NCI-H1930 (cell line): ENCODE results near the gene KRTAP5-6.
A peak's percentile ranks its signal among the peaks of the same experiment; 100 is the strongest.

Source experiments
- DNase-seq, 2 experiments: peaks; one replicate each; lab custom pipeline; 2025; lab: John Stamatoyannopoulos, UW

The KRTAP5-6 gene

DNA sequence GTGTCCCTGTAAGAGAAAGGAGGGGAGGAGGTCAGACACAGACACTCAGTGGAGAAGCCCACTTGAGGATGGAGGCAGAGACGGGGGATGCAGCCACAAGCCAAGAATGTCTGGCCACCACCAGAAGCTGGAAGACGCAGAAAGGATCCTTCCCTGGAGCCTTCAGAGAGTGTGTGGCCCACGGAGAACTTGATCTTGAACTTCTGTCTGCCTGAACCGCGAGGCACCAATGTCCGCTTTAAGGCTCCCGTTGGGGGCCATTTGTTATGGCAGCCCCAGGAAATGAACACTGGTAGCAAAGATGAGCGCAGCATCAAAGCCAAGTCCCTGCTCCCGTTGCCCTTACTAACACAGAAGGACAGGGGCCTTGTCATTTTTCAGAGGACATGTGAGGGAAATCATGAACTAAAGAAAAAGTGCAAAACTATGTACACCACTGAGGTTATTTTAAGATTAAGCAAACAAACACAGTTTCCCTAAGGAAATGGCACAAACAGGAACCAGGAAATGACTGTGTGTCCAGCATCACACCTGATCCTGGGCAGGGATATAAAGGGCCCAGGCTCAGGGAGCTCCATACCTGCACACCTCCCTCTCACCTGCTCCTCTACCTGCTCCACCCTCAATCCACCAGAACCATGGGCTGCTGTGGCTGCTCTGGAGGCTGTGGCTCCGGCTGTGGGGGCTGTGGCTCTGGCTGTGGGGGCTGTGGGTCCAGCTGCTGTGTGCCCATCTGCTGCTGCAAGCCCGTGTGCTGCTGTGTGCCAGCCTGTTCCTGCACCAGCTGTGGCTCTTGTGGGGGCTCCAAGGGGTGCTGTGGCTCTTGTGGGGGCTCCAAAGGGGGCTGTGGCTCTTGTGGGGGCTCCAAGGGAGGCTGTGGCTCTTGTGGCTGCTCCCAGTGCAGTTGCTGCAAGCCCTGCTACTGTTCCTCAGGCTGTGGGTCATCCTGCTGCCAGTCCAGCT, at the start of gene KRTAP5-6:
TSS of gene KRTAP5-6 (plus strand) at position 588 of the 963 bp plus-strand sequence. CDS start at position 639, 51 bp downstream.
- DNase-seq: no peak

DNA sequence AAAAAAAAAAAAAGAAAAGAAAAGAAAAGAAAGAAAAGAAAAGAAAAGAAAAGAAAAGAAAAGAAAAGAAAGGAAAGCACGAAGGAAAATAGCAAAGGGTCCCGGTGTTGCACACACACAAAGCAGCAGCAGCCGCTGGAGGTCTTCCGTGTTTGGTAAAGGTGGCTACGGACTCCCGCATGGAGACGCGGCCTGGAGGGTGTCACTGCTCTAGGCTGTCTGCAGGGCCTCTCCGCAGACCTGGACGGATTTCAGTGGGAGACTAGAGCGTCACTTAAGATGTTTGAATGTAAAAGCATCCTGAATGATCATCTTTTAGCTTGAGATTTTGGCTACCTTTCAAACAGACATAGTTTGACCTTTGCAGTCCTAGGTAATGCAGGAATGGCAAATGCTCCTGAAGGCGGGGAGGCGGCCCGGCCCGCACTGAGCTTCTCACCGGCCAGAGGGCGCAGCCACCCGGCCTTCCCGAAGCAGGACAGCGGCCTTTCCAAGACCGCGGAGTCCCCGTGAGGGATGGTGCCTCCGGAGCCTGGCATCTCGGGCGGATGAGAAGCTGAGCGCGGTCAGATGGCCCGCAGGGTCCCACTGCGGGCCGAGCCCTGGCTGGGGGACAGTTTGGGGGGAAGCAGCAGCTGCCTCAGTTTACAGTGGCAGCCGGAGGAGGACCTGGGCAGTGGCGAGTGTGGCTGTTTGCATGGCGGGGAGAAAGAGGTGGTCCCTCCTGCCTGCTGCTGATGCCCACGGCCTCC, 48.9 kb upstream of the KRTAP5-6 start:
- DNase-seq: no peak

DNA sequence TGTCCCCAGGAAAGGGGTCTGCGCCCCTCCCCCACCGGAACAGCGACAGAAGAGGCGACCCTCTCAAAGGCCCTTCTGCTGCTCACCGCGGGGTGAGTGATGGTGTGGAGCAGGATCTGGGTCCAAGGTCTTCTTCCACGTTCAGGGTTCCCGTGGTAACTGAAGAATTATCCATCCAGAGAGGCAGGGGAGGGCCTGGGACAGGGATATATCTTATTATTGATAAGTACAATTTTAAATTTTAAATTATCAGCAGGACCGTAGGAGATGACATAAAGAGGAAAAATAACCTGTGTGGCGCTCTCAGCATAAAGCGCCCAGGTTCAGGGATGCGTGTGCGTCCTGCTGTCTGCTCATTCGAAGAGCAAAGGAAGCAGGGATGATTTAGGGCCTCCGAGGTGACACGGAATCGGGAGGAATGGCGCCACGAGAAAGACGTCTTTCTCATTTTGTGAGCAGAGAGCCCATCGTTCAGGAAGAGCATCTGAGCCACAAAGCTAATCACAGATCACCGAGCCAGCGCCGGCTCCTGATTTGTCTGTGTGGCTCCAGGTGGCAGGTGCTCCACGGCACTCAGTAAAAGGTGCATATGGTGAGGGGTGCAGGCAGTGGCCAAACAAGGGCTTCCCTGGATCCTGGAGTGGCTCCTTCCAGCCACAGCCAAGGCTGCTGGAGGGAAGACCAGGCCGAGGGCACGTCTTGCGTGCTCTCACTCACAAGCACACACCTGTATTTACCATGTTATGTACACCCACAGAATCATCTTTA, 48.2 kb upstream of the KRTAP5-6 start:
- no peak for DNase-seq

- no peak for DNase-seq
Measured at GRCh38 chr11:1650034-1650917, 46.7 kb upstream of the KRTAP5-6 start.

DNA sequence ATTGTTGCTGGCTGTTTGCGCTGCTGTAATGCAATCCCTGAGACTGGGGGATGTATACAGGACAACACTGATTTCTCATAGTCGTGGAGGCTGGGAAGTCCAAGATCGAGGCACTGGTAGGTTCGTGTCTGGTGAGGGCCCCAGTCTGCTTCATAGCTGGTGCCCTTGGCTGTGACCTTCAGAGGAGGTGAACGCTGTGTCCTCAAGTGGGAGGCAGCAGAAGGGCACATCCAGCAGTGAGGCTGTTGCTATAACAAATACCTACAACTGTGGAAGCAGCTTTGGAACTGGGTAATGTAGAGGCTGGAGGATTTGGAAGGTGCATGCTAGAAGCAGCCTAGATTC, 46.1 kb upstream of the KRTAP5-6 start:
- DNase-seq: no peak

- no peak for DNase-seq
Measured at GRCh38 chr11:1651411-1651980, 45.5 kb upstream of the KRTAP5-6 start.

GRCh38 chr11:1652026-1652425, 45.0 kb upstream of the KRTAP5-6 start:
- no peak for DNase-seq

- no peak for DNase-seq
Measured at GRCh38 chr11:1652442-1652770, 44.6 kb upstream of the KRTAP5-6 start.

GRCh38 chr11:1652771-1653540, 44.0 kb upstream of the KRTAP5-6 start:
- peak; percentile 18 to 37 for DNase-seq

GRCh38 chr11:1653541-1654387, 43.2 kb upstream of the KRTAP5-6 start:
- no peak for DNase-seq

- DNase-seq: no peak
Measured at GRCh38 chr11:1654388-1655167, 42.4 kb upstream of the KRTAP5-6 start.

GRCh38 chr11:1655168-1656060, 41.6 kb upstream of the KRTAP5-6 start:
- DNase-seq: no peak

- no peak for DNase-seq
Measured at GRCh38 chr11:1656061-1656441, 40.9 kb upstream of the KRTAP5-6 start.

DNA sequence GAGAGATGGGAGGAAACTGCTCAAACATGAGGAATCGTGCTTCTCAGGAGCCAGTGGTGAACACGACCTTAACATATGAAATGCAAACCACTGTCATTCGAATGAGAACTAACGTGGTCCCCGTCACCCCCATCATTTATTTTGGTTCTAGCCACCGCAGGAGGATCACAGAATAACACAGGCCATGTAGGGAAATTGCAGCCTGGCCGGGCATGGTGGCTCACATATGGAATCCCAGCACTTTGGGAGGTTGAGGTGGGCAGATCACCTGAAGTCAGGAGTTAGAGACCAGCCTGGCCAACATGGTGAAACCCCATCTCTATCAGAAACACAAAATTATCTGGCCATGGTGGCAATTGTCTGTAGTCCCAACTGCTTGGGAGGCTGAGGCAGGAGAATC, 40.3 kb upstream of the KRTAP5-6 start:
- DNase-seq: no peak

DNA sequence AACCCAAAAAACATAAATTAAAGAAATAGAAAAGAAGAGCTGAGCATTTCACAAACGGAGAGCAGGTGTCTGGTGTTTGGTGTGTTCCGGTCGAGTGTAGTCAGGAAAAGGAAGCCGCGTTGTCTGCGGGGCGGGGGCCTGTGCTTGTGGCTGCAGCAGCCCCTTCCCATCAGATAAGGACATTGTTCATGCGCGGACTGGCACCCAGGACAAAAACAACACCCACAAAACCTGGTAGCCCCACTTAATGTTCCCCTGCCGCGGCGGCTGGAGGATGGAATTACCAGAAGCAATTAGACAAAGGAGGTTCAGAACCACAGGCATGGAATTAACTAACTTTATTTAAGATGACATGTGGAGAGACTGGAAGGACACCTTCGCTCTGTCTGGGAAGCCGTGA, 37.5 kb upstream of the KRTAP5-6 start:
- no peak for DNase-seq

DNA sequence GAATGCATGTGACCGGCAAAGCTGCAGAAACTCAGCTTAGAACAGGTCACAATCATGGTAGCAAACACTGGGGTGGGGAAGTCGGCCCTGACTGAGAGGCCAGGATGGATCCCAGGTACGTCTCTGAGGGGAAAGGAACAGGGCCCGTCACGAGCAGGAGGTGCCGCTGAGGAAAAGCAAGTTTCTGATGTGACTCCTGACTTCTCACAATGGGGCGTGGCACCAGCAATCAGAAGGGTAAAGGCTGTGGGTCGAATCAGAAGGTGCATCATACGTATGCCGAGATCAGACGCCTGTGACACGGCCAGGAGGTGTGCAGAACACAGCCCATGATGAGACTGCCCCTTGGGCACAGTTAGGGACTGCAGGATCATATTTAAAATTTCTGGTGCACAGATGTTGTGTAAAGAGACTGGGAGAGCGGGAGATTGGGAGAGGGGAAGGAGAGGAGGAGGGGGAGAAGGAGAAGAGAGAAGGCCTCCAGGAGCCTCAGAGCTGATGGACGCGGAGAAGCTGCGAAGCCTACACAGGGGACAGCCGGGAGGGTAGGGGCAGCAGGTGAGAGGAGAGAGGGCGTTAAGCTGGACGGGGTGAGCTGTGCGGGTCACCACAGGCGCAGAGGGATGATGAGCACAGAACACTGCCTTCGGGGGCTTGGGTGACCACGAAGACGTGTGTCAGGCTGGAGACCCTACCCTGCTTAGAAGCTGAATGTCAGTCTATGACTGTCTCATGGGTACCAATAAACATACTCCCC, 36.7 kb upstream of the KRTAP5-6 start:
- DNase-seq: no peak
